ENCODE data around the gene BTBD1. TPM values are rescaled to one million over a fixed set of nuclear protein-coding genes. Genes with fewer than 3 reads are reported as not detected.

BTBD1 gene
- 10 to 100 TPM; 41.4 to 46.4 TPM for total RNA-seq
- polyA plus RNA-seq (ENCODE audit: insufficient read length in 6 of 6): 10 to 100 TPM; 57.5 to 64.5 (median 62.7) TPM
- long read RNA-seq, donor 1, transcript BTBD1-201 (8 exons, 3,297 nt): major isoform, 41 of 82 reads
- long read RNA-seq, donor 1, partial matches to known transcripts: 41 of 82 reads
- long read RNA-seq, donor 1, other reads (novel, unspliced or antisense): 0 of 82 reads
- long read RNA-seq, donor 2, transcript BTBD1-201 (8 exons, 3,297 nt): major isoform, 17 of 32 reads
- long read RNA-seq, donor 2, partial matches to known transcripts: 15 of 32 reads
- long read RNA-seq, donor 2, other reads (novel, unspliced or antisense): 0 of 32 reads
- long read RNA-seq, donor 3, transcript BTBD1-201 (8 exons, 3,297 nt): major isoform, 16 of 27 reads
- long read RNA-seq, donor 3, partial matches to known transcripts: 11 of 27 reads
- long read RNA-seq, donor 3, other reads (novel, unspliced or antisense): 0 of 27 reads
- long read RNA-seq, donor 4, partial matches to known transcripts: 1 of 4 reads
- long read RNA-seq, donor 4, other reads (novel, unspliced or antisense): 2 of 4 reads
- long read RNA-seq, donor 5, transcript BTBD1-201 (8 exons, 3,297 nt): major isoform, 24 of 59 reads
- long read RNA-seq, donor 5, partial matches to known transcripts: 30 of 59 reads
- long read RNA-seq, donor 5, other reads (novel, unspliced or antisense): 5 of 59 reads
- long read RNA-seq, donor 6, transcript BTBD1-201 (8 exons, 3,297 nt): major isoform, 15 of 35 reads
- long read RNA-seq, donor 6, partial matches to known transcripts: 19 of 35 reads
- long read RNA-seq, donor 6, other reads (novel, unspliced or antisense): 0 of 35 reads
- long read RNA-seq, donor 7, transcript BTBD1-201 (8 exons, 3,297 nt): major isoform, 9 of 18 reads
- long read RNA-seq, donor 7, partial matches to known transcripts: 9 of 18 reads
- long read RNA-seq, donor 7, other reads (novel, unspliced or antisense): 0 of 18 reads
- long read RNA-seq, donor 8, transcript BTBD1-201 (8 exons, 3,297 nt): major isoform, 28 of 54 reads
- long read RNA-seq, donor 8, partial matches to known transcripts: 26 of 54 reads
- long read RNA-seq, donor 8, other reads (novel, unspliced or antisense): 0 of 54 reads
- long read RNA-seq, donor 9: 0 reads
- long read RNA-seq, donor 10, partial matches to known transcripts: 1 of 4 reads
- long read RNA-seq, donor 10, other reads (novel, unspliced or antisense): 0 of 4 reads
- long read RNA-seq, donor 11: 0 reads
- long read RNA-seq, donor 12, transcript BTBD1-201 (8 exons, 3,297 nt): major isoform, 19 of 29 reads
- long read RNA-seq, donor 12, partial matches to known transcripts: 10 of 29 reads
- long read RNA-seq, donor 12, other reads (novel, unspliced or antisense): 0 of 29 reads

GRCh38 chr15:83066734-83067637, at the start of gene BTBD1:
Gene BTBD1, minus strand, starts transcription at chr15:83067252. Its CDS starts 101 bp downstream, at chr15:83067151.
- TF ChIP-seq CTCF (IDR thresholded peaks at IDR 0.05): peak in 1 of 2 donors; percentile 24
- DNase-seq (peak; percentile 86 to 98 (median 94)), ATAC-seq (peak; percentile 99)
- Histone ChIP-seq H3K4me1 (peaks cover 19 to 53% of the 10 kb centered on the region in 2 donors), H3K27me3 (no peaks in the 10 kb centered on the region), H3K4me3 (peak within 1 kb of the TSS; percentile 89 to 95), H3K27ac (peak within 1 kb of the TSS; percentile 97 to 98), H3K36me3 (no peaks in the 10 kb centered on the region), H3K9me3 (peaks cover 0 to 10% of the 10 kb centered on the region in 2 donors)
- intact Hi-C loops (cut with DNase I): no loop called here

GRCh38 chr15:83115831-83116565, 48.9 kb upstream of the BTBD1 start:
- intact Hi-C loops (cut with DNase I): no loop called here
- H3K4me3 ChIP-seq: no peak overlapping the region
- H3K36me3 ChIP-seq: peaks cover 0 to 76% of the 10 kb centered on the region in 2 donors
- DNase-seq (no peak), ATAC-seq (no peak)
- H3K4me1 ChIP-seq: no peaks in the 10 kb centered on the region
- TF ChIP-seq CTCF (IDR thresholded peaks at IDR 0.05): no peak
- no peaks in the 10 kb centered on the region for H3K9me3 ChIP-seq
- no peak overlapping the region for H3K27ac ChIP-seq
- no peaks in the 10 kb centered on the region for H3K27me3 ChIP-seq

GRCh38 chr15:83115410-83115809, 48.4 kb upstream of the BTBD1 start:
- H3K9me3 ChIP-seq: no peaks in the 10 kb centered on the region
- no peak for ATAC-seq

More at GRCh38 chr15:83115410-83115809, 48.4 kb upstream of the BTBD1 start:
- peaks cover 0 to 4% of the 10 kb centered on the region in 2 donors for H3K4me1 ChIP-seq
- H3K27ac ChIP-seq: no peak overlapping the region
- H3K27me3 ChIP-seq: no peaks in the 10 kb centered on the region
- H3K4me3 ChIP-seq: no peak overlapping the region
- peaks cover 0 to 71% of the 10 kb centered on the region in 2 donors for H3K36me3 ChIP-seq
- DNase-seq: no peak
- intact Hi-C loops (cut with DNase I): no loop called here
- no peak for TF ChIP-seq CTCF (IDR thresholded peaks at IDR 0.05)

Data from left lung (tissue), 14 donors.